GDM1 (cell line): Measurements from ENCODE around the gene OR1I1.

Experiments
- DNase-seq: peaks from one replicate; lab custom pipeline; 2025; lab: John Stamatoyannopoulos, UW

Gene OR1I1

DNA sequence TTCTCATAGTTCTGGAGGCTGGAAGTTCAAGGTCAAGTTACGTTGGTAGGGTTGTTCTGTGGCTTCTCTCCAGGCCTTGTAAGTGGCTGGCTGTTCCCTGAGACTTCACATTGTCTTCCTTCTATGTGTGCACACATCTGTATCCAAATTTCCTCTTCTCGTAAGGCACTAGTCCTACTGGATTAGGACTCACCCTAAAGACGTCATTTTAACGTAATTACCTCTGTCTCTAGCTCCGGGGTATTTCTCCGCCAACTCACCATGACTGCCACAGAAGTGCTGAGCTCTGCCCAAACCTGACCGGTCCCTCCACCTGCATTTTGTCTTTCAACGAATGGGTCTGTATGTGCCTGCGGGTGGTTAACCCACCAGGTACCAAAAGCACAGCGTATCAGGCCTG, 16.4 kb downstream of the OR1I1 start:
- DNase-seq = no peak

GRCh38 chr19:15099017-15099582, 17.1 kb downstream of the OR1I1 start:
- DNase-seq = no peak

DNA sequence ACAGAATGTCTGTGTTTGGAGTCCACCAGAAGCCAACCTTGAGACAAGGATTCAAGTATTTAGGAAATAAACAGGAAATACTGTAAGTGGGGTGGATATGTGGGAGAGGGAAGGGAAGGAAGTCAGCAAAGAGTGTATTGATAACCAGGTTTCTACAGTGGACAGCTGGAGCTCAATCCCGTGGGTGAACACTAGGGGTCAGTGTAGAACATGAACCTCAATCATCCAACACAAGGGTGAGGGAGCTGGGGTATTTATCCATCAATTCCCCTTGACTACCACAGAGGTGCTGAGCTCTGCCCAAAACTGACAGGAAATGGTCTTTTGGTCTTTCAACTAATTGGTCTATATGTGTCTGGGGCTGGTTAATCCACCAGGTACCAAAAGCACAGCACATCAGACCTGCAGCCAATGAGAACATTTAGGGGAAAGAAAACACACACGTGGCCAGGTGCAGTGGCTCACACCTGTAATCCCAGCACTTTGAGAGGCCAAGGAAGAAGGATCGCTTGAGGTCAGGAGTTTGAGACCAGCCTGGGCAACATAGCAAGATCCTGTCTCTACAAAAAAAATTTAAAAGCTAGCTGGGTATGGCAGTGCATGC, 19.6 kb downstream of the OR1I1 start:
- no peak for DNase-seq

GRCh38 chr19:15104003-15104402, 22.0 kb downstream of the OR1I1 start:
- no peak for DNase-seq

DNA sequence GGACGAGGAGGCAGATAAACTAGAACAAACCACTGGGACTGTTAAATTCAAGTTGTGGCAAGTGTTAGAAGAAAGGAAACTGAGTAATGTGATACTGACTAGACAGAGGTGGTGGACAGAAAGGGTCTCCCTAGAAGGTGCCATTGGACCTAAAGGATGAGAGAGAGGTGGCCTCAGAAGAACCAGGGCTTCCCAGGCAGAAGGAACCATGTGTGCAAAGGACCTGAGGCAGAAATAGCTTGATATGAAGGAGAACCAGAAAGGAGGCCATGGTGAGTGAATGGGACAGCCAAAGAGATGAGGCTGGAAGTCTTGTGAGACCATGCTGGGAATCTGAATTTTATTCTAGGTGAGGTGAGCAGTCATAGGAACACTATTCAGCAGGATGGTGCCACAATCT, 22.4 kb downstream of the OR1I1 start:
- DNase-seq = no peak

- no peak for DNase-seq
Observed at GRCh38 chr19:15105044-15105443, 23.0 kb downstream of the OR1I1 start.

GRCh38 chr19:15107061-15108010, 25.3 kb downstream of the OR1I1 start, which contains the start of gene SYDE1:
Gene SYDE1 (plus strand): TSS chr19:15107401. CDS start chr19:15107434, 33 bp downstream.
- DNase-seq = no peak

GRCh38 chr19:15108145-15108844, 26.3 kb downstream of the OR1I1 start:
- DNase-seq = no peak

DNA sequence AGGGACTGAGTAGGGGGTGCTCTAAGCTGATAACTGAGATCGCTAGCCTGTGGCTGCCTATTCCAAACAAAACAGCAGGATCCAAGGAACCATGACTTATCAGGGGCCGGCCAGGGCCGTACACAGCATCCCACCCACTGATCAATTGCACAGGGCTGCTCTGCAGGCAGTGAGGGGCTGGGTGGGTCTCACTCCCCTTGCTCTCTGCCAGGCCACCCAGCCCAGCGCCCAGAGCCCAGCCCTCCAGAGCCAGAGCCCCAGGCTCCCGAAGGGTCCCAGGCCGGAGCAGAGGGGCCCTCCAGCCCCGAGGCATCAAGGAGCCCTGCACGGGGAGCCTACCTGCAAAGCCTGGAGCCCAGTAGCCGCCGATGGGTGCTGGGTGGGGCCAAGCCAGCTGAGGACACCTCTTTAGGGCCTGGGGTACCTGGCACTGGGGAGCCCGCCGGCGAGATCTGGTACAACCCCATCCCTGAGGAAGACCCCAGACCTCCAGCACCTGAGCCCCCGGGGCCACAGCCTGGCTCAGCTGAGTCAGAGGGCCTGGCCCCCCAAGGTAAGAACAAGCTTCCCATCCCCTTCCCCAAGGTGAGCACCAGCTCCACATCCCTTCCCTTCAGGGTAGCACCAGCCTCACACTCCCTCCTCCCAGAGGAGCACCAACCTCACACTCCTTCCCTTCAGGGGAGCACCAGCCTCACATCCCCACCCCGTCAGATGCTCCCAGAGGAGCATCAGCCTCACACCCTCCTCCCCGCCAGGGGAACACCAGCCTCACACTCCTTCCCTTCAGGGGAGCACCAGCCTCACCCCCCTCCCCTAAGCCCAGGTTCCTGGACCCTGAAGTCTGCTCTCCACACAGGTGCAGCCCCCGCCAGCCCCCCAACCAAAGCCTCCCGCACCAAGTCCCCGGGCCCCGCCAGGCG, 27.1 kb downstream of the OR1I1 start:
- DNase-seq = no peak

- DNase-seq = no peak
Observed at GRCh38 chr19:15109768-15110417, 27.9 kb downstream of the OR1I1 start.

DNA sequence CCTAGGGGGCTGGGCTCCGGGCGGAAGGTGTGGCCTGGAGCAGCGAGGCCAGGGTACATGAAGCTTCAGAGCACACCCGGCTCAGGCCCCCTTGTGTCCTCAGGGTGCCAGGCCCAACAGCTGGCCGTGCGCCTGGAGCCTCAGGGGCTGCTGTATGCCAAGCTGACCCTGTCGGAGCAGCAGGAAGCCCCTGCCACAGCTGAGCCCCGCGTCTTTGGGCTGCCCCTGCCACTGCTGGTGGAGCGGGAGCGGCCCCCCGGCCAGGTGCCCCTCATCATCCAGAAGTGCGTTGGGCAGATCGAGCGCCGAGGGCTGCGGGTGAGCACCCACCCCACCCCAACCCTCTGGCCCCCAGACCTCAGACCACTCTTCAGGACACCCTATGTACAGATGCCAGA, 28.4 kb downstream of the OR1I1 start:
- no peak for DNase-seq

DNA sequence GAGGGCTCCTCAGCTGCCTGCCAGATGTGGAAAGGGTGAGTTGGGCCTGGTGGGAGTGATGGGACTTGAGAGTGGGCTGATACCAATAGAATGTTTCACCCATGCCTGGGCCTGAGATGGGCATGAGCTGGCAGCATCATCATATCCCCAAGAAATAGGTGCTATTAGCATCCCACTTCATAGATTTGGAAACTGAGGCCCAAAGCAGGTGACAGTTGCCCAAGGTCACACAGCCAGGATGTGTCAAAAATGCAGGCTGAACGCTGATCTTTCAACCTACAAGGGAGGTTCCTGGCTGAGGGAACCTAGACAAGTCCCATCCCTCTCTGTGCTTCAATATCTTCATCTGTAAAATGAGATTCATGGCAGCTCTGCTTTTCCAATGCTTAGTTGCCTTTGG, 29.7 kb downstream of the OR1I1 start:
- no peak for DNase-seq

DNA sequence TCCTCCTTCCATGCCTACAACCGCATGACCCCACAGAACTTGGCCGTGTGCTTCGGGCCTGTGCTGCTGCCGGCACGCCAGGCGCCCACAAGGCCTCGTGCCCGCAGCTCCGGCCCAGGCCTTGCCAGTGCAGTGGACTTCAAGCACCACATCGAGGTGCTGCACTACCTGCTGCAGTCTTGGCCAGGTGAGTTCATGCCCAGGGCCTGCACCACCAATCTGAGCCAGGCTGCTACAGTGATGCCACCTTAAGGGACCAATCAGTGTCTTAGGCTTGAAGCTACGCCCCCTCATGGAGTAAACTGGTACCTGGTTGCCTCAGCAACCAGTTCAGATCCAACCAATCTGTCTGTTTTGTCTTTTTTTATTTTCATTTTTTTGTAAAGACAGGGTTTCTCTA, 30.4 kb downstream of the OR1I1 start:
- DNase-seq = no peak

DNA sequence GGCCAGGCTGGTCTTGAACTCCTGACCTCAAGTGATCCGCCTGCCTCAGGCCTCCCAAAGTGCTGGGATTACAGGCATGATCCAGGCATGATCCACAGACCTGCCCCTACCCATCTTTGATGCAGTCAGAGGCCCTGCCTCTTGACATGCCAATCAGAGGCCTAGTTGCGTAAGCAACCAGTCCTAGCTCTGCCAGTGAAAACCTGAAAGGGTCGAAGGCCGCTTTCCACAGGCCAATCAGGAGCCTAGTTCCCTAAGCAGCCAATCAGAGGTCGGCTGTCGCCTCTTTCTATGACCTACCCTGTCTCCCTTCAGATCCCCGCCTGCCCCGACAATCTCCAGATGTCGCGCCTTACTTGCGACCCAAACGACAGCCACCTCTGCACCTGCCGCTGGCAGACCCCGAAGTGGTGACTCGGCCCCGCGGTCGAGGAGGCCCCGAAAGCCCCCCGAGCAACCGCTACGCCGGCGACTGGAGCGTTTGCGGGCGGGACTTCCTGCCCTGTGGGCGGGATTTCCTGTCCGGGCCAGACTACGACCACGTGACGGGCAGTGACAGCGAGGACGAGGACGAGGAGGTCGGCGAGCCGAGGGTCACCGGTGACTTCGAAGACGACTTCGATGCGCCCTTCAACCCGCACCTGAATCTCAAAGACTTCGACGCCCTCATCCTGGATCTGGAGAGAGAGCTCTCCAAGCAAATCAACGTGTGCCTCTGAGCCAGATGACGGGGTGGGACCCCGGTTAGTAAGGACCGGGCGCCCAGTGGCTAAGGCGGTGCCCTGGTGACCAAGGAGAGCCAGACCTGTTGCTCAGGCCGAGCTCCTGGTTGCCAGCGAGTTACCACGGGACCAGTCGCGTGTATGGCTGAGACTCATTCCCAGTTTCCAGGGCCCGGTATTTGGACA, 31.5 kb downstream of the OR1I1 start:
- no peak for DNase-seq

GRCh38 chr19:15114153-15114540, 32.1 kb downstream of the OR1I1 start:
- no peak for DNase-seq

DNA sequence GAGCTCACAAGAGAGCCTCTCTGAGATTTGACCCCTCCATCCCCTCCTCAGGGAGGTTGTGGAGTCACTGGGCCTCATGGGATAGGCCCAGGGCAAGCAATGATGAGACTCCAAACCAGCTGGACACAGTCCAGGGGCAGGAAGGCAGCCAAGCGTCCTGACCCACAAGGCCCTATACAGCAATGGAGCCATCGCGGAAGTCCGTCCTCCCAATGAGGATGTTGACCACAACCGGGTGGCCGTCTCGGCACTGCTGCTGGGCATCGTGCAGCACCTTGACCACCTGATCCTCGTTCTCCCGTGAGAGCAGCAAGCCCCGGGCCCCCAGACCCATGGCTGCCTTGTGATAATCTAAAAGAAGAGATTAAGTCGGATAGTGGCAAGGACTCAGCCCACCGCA, 33.1 kb downstream of the OR1I1 start:
- DNase-seq = no peak

DNA sequence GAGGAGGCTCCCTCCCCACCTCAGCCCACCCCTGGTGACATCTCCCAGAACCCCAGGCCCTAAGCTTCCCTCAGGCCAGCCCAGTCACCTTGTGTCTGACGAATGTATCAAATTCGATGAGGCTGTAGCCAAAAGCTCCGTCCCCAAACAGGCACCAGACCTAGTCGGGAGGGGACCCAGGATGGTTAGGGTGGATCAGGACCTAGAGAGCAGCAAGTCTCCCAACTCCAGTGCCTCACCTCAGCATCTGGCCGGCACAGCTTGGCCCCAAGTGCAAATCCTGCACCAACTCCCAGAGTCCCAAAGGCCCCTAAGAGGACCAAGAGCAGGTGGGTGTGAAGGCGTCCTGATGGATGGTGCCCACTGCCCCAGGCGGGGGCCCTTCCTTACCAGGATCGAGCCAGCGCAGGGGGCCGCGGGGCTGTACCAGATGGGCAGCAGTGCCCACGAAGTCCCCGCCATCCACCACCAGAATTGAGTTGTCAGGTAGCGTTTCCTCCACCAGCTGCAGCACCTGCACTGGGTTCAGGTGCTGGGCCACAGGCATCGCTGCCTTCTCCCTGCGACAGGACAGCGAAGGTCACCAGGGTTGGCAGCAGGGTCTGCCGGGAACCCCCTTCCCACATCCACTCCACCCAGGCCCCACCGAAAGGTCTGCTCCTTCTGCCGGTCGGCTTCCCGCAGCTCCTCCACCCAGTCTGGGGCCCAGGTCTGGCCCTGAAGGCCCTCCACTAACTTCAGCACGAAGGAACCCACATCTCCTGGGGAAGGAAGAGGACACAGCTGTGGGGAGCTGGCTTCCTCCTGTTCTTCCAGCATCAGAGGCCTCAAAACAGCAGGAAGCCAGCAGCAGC, 34.0 kb downstream of the OR1I1 start:
- no peak for DNase-seq

DNA sequence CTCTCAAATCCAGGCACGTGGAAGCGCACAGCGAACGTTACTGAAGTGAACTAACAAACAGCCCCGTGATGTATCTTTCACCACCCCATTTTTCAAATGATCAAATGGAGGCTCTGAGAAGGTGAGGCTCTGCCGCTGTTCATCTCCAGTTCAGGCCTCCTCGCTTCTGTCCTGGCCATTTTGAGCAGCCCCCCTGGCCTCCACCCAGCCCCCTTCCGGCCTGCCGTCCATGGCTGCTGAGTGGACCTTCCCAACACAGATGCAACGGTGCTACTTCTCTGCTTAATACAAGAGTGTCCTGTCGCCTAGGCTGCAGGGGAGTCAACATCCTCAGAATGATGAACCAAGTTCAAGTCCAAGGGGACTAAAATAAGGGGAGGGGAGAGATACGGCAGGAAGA, 34.8 kb downstream of the OR1I1 start:
- no peak for DNase-seq

DNA sequence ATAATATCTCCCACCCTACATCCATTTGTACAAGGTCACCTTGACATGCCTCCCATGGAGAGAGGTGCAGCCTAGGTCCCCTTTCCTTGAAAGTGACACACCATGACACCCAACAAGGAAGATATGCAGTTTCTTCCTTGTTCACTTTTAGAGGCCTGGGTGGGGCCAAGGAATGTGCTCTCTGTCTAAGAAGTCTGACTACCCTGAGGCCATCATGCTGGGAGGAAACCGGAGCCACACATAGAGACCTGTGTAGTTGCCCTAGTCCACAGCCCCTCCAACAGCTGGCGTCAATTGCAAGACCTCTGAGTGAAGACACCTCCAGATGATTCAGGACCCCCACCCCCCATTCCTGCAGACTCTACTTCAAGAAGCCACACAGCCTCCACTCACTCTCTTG, 36.2 kb downstream of the OR1I1 start:
- DNase-seq = no peak
